ENCODE results near the gene KIF26B. TPM values are rescaled to one million over a fixed set of nuclear protein-coding genes. Genes with fewer than 3 reads are reported as not detected.

The KIF26B gene
- total and polyA plus RNA-seq, 8 donors = 0.27 to 4.5 (median 0.63) TPM

GRCh38 chr1:245108246-245108645 lies 46.5 kb upstream of the KIF26B start:
- Histone ChIP-seq H3K27ac (no peak overlapping the region), H3K9me3 (no peaks in the 10 kb centered on the region), H3K36me3 (no peaks in the 10 kb centered on the region), H3K4me1 (no peaks in the 10 kb centered on the region), H3K27me3 (no peaks in the 10 kb centered on the region), H3K4me3 (no peak overlapping the region)
- DNase-seq (no peak), ATAC-seq (no peak), FAIRE-seq (no peak)
- 76 to 78% methylated on average over 4 of the region's 4 CpGs for WGBS, 2 donors
- no peak for TF ChIP-seq CTCF (IDR thresholded peaks at IDR 0.05)
- intact Hi-C loops (cut with DNase I) = no loop called here

- WGBS, 2 donors = 75 to 88% methylated on average over 7 of the region's 7 CpGs
- FAIRE-seq = no peak
- no peaks in the 10 kb centered on the region for H3K36me3 ChIP-seq
Measured at GRCh38 chr1:245108909-245109308, 45.9 kb upstream of the KIF26B start.

GRCh38 chr1:245110406-245110805 lies 44.4 kb upstream of the KIF26B start:
- no peak for ATAC-seq
- H3K9me3 ChIP-seq = no peaks in the 10 kb centered on the region
- H3K4me1 ChIP-seq = no peaks in the 10 kb centered on the region
- no peak overlapping the region for H3K4me3 ChIP-seq
- 96 to 100% methylated on average over 2 of the region's 2 CpGs for WGBS, 2 donors
- intact Hi-C loops (cut with DNase I) = no loop called here
- no peak overlapping the region for H3K27ac ChIP-seq
- H3K27me3 ChIP-seq = no peaks in the 10 kb centered on the region
- TF ChIP-seq CTCF (IDR thresholded peaks at IDR 0.05) = no peak
- FAIRE-seq = no peak
- H3K36me3 ChIP-seq = no peaks in the 10 kb centered on the region
- DNase-seq = no peak

More at GRCh38 chr1:245108909-245109308, 45.9 kb upstream of the KIF26B start:
- H3K9me3 ChIP-seq = no peaks in the 10 kb centered on the region
- H3K4me3 ChIP-seq = no peak overlapping the region
- intact Hi-C loops (cut with DNase I) = no loop called here
- H3K27ac ChIP-seq = no peak overlapping the region
- DNase-seq (no peak), ATAC-seq (no peak)
- no peak for TF ChIP-seq CTCF (IDR thresholded peaks at IDR 0.05)
- H3K4me1 ChIP-seq = no peaks in the 10 kb centered on the region
- no peaks in the 10 kb centered on the region for H3K27me3 ChIP-seq

GRCh38 chr1:245111073-245111472 lies 43.7 kb upstream of the KIF26B start:
- Histone ChIP-seq H3K27ac (no peak overlapping the region), H3K4me3 (no peak overlapping the region), H3K9me3 (no peaks in the 10 kb centered on the region), H3K27me3 (no peaks in the 10 kb centered on the region), H3K4me1 (no peaks in the 10 kb centered on the region), H3K36me3 (no peaks in the 10 kb centered on the region)
- 46 to 49% methylated on average over 6 of the region's 6 CpGs for WGBS, 2 donors
- FAIRE-seq (no peak), DNase-seq (no peak), ATAC-seq (no peak)
- no peak for TF ChIP-seq CTCF (IDR thresholded peaks at IDR 0.05)
- intact Hi-C loops (cut with DNase I) = no loop called here

- Histone ChIP-seq H3K27me3 (no peaks in the 10 kb centered on the region), H3K9me3 (no peaks in the 10 kb centered on the region), H3K27ac (no peak overlapping the region), H3K4me3 (no peak overlapping the region), H3K4me1 (no peaks in the 10 kb centered on the region), H3K36me3 (no peaks in the 10 kb centered on the region)
- no peak for TF ChIP-seq CTCF (IDR thresholded peaks at IDR 0.05)
- no peak for ATAC-seq
- no peak for DNase-seq
- 95 to 96% methylated on average over 9 of the region's 9 CpGs for WGBS, 2 donors
- no peak for FAIRE-seq
- intact Hi-C loops (cut with DNase I) = no loop called here
Measured at GRCh38 chr1:245113649-245114048, 41.1 kb upstream of the KIF26B start.

All from pancreas (tissue), 10 donors.